H7 (cell line): Measurements from ENCODE around the gene SPAG16. TPM values are rescaled to one million over a fixed set of nuclear protein-coding genes. Genes with fewer than 3 reads are reported as not detected.

ENCODE experiments used
- DNase-seq: peaks from one replicate; pipeline ENCODE4 v3.0.0; 2012
- H3K27me3 ChIP-seq: 2 replicates; pipeline ENCODE4 v1.6.0; 2011; ENCODE audit warnings: mild to moderate bottlenecking, low read length; ENCODE audit not compliant: control insufficient read depth, insufficient read depth
- H3K36me3 ChIP-seq: replicated peaks from 2 replicates; pipeline ENCODE4 v1.5.1; 2011; ENCODE audit warnings: low read length; ENCODE audit not compliant: control insufficient read depth, insufficient read depth
- H3K4me3 ChIP-seq: 2 replicates; pipeline ENCODE4 v1.5.1; 2011; ENCODE audit warnings: low read depth, mild to moderate bottlenecking, control low read depth, low read length, moderate library complexity; ENCODE audit not compliant: insufficient read depth
- total RNA-seq: library from RNA; depleted of rRNA; stranded (reverse); fragments of >200 nt; shearing (Covaris generic); gene quantifications from 2 replicates; pipeline ENCODE4 v1.2.3, GENCODE V29; 2014

Gene SPAG16
- total RNA-seq, 1 experiment from 2014 or later = 17.2 TPM

DNA sequence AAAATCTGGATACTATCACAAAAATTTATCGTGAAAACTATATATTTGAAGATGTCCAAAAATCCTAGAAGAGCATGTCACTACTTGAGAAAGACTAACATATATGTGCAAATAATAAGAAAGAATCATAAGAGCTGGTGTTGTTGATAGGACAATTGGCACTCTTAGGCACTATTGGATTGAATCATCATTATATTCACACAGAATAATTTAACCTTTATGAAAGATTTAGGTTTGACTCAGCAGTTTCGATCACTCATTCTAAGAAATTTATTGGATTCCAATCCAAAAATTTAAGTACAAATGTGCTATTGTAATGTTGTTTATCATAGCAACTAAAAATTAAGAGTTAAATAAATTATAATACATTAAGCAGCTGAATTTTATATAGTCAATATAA lies 503.6 kb downstream of the SPAG16 start:
- DNase-seq = no peak
- no peak overlapping the region for H3K4me3 ChIP-seq
- H3K36me3 ChIP-seq = no peaks in the 10 kb centered on the region
- no peaks in the 10 kb centered on the region for H3K27me3 ChIP-seq

DNA sequence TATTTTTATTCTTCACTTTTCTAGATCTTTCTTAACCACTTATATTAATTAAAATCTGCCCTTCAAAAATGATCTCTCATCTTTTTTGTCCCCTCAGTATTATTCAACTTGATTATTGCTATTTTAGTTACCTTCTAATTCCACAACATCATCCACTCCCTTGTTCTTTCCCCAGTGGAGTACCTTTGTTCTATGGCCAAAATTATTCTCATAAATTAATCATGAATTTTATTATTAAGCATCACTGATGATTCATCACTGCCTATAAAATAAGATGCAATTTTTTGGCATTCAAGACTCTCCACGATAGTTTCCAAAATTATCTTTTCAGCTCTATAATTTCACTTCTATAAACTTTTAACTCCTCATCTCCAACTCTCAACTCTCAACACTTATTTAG lies 505.7 kb downstream of the SPAG16 start:
- no peaks in the 10 kb centered on the region for H3K36me3 ChIP-seq
- H3K27me3 ChIP-seq = no peaks in the 10 kb centered on the region
- no peak for DNase-seq
- H3K4me3 ChIP-seq = no peak overlapping the region

DNA sequence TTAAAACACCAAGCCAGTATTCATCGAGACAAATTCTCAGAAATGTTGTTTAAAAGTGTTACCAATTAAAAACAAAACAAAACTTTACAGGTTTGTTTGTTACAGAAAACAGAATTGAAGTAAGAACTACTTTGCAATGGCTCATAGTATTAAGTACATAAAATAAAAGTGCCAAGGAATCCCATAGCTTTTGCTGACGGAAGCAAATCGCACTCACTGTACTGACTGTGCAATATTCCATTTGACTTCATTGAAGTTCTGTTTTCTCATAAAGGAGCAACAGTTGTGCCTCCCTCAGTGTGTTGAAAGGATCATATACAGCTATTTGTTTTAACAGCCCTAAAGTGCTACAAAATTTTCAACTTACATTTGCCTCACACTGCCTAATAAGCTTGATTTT lies 507.8 kb downstream of the SPAG16 start:
- DNase-seq = no peak

DNA sequence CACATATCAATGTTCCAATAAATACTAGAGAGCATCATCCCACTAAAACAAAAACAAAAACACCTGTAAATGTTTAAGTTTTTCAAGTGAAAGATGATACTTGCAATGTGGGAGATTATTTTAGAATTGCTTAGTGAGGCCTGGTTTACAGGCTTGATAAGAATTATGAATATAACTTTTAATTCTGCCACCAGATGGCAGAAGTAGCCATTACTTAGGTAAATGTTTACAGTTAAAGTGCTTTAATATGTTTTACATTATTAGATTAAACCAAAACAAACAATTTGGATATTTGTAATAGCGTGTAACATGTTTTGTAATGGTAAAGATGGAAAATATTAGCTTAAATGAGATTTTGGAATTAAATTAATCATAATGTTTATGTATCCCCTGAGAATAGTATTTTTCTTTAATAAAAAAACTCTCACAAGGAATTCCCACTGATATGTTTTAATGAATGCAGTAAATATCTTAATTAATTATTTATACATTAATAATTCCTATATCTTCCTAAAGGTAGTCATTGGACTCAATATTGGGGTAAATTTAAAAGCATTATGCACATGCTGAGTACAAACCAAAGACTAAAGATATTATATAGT lies 522.0 kb downstream of the SPAG16 start:
- Histone ChIP-seq H3K27me3 (no peaks in the 10 kb centered on the region), H3K36me3 (no peaks in the 10 kb centered on the region), H3K4me3 (no peak overlapping the region)
- no peak for DNase-seq

More for the DNA sequence above, 507.8 kb downstream of the SPAG16 start:
- no peaks in the 10 kb centered on the region for H3K27me3 ChIP-seq
- H3K4me3 ChIP-seq = no peak overlapping the region
- H3K36me3 ChIP-seq = no peaks in the 10 kb centered on the region

DNA sequence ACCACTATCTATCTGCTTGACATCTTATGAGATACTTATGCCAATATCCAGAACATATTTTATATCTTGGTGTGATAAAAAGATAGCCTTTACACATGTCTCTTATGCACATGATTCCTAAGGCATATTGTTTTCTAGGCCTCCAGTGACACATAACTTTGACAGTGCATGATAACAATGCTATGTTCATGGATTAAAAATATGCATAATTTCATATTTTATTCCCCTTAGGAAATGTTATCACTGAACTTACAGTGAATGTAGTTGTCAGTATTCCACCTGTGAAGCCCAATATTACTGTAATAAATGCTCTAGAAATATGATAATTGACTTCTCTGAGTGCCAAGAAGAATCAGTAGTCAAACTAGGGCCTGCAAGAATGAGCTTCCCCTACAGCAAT lies 532.3 kb downstream of the SPAG16 start:
- Histone ChIP-seq H3K36me3 (no peaks in the 10 kb centered on the region), H3K27me3 (no peaks in the 10 kb centered on the region), H3K4me3 (no peak overlapping the region)
- DNase-seq = no peak

DNA sequence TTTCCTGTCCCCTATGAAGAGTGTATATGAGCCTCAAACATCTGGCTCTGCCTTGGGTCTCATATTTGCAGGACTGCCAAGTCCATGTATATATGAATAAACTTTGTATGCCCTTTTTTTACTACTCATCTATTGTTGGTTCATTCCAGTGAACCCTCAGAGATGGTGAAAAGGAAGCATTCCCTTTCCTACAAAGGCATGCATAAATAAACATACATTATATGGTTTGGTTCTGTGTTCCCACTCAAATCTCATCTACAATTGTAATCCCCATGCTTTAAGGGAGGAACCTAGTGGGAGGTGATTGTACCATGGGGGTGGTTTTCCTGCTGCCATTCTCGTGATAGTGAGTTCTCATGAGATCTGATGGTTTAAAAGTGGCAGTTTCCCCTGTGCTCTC lies 534.2 kb downstream of the SPAG16 start:
- H3K27me3 ChIP-seq = no peaks in the 10 kb centered on the region
- no peak for DNase-seq
- H3K4me3 ChIP-seq = no peak overlapping the region
- H3K36me3 ChIP-seq = no peaks in the 10 kb centered on the region

DNA sequence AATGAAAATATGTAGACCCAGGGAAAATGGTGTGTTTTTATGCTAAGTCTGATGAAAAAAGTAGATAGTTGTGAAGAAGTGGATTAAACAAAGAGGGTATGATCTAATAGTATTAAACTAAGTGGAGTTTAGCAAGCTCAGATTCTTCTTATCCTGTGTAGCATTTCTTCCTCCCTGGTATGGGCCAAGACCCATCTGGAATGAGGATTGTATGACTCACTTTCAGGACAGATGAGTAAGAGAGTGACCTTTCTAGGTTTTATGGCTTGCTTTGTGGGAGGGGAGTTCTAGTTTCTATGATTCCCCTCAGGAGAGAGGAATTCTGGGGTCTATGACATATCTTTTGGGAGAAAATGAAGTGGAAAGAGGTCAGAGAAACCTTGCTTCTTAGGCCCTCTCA lies 550.1 kb downstream of the SPAG16 start:
- no peak for DNase-seq
- H3K36me3 ChIP-seq = no peaks in the 10 kb centered on the region

DNA sequence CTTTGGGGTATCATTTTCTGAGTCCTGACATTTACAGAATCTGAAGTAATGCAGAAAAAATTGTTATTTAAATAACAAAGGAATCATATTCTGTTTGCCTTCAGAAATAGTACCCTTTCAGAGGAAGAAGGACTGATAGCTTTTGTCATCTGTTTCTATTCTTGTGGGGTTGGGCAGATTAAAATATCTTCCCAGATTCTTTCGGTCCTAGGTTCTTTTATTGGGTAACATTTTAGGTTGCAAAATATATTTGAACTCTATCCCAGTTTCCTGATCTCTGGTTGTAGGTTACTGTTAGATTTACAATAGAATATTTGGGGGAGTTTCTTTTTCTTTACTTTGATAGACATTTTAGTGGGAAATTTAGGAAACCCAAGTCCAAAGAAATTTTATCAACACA lies 550.5 kb downstream of the SPAG16 start:
- Histone ChIP-seq H3K4me3 (no peak overlapping the region), H3K36me3 (no peaks in the 10 kb centered on the region), H3K27me3 (no peaks in the 10 kb centered on the region)
- no peak for DNase-seq

More for the DNA sequence above, 550.1 kb downstream of the SPAG16 start:
- Histone ChIP-seq H3K4me3 (no peak overlapping the region), H3K27me3 (no peaks in the 10 kb centered on the region)

DNA sequence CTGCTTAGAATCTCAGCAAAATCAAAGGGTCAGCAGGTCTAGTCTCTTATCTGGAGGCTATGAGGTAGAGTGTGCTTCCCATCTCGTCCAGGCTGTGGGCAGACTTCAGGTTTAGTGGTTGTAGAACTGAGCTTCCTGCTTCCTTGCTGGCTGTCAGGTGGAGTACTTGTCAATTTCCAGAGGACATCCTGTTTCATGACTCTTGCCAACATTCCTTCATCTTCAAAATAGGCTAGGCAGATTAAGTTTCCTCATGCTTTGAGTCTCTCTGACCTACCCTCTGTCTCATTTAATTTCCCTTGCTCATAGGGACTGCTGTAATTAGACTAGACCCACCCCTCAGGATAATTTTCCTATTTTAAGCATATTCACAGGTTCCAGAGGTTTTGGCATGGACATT lies 562.6 kb downstream of the SPAG16 start:
- DNase-seq = no peak
- Histone ChIP-seq H3K4me3 (no peak overlapping the region), H3K27me3 (no peaks in the 10 kb centered on the region), H3K36me3 (no peaks in the 10 kb centered on the region)

DNA sequence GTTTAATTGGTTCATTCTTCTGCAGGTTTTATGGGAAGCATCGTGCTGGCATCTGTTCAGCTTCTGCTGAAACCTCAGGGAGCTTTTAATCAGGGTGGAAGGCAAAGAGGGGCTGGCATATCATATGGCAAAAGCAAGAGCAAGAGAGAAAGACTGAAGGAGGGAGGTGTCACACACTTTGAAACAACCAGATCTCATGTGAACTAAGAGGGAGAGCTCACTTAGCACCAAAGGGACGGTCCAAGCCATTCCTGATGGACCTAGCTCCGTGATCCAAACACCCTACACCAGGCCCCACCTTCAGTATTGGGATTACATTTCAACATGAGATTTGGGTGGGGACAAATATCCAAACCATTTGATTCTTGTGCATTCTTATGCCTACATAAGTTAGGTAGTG lies 563.1 kb downstream of the SPAG16 start:
- Histone ChIP-seq H3K4me3 (no peak overlapping the region), H3K27me3 (no peaks in the 10 kb centered on the region), H3K36me3 (no peaks in the 10 kb centered on the region)
- no peak for DNase-seq

DNA sequence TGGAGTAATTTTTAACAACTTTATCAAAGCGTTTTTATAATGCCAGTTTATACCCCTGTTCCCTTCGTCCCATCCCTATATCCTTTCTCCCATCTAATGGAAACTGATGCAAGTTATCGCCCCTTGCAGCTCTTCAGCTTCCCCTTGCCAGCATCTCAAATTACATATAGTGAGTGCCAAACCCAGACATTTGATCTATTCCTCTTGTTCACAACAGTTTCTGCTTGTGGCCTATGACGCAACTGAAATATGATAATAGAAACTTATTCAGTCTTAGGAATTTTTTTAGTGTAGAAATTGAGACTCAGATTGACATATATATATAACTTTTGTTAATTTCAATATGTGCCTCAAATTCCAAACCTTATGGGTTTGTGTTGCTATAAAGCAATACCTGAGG lies 564.4 kb downstream of the SPAG16 start:
- Histone ChIP-seq H3K27me3 (no peaks in the 10 kb centered on the region), H3K4me3 (no peak overlapping the region), H3K36me3 (no peaks in the 10 kb centered on the region)
- DNase-seq = no peak

DNA sequence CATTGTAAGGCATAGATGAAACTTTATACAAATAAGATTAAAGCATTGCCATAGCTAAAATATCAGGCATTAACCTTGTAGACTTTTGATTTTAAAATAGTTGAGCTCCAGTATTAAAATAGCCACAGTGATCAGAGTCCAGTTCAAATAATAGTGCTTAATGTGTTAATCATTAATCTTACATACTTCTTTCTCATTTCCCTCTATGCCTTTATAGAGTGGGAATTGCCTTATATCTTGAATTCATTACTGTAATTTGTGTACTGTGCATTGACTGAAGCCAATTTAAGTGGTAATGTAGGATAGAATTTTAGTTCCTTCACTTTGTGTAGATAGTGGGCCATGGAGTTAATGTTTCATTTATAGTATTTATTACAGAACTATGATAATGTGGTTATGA lies 577.4 kb downstream of the SPAG16 start:
- Histone ChIP-seq H3K36me3 (no peaks in the 10 kb centered on the region), H3K4me3 (no peak overlapping the region), H3K27me3 (no peaks in the 10 kb centered on the region)
- no peak for DNase-seq

DNA sequence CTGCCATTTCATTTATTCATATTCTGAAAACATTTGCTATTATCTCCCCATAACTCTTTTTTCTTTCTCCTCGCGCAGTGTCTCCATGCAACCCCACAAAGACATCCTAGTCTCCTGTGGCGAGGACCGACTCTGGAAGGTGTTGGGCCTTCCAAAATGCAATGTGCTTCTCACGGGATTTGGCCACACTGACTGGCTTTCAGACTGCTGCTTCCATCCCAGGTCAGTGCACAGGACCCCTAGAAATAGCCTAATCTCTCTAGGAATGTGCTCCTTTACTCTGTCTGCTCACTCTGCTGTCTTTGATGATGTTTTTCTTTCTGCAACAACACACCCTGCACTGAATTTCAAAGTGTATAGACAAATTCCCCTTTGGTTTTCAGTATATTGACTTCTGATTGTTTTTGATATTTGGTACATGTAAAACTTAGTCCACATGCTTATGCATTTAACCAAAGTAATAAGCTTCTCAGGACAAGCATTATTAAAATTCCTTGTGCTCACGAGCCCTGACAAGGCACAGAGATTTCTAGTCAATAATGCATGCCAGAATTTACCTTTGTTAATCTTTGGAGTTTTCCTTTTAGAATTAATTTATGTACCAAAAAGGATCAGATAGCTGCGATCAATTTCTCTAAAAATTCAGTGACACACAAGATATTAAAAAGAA lies 578.3 kb downstream of the SPAG16 start:
- DNase-seq = no peak
- no peak overlapping the region for H3K4me3 ChIP-seq
- H3K27me3 ChIP-seq = no peaks in the 10 kb centered on the region
- H3K36me3 ChIP-seq = no peaks in the 10 kb centered on the region

DNA sequence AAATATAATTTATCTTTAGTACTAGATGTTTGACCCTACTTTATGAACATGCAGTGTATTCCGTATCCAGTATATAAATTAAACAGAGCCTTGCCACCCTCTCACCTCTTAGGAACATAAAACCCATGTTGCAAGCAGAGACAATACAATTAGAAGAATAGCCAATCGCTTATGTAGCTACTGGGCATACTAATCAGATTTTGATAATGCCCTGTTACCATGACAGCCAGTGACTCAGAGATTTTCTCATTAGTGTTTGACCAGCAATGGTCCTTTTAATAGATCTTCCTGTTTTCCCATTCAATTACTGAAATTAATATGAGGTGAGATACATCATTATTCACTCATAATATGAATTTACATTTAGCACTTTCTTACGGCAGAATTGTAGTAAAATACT lies 579.3 kb downstream of the SPAG16 start:
- Histone ChIP-seq H3K27me3 (no peaks in the 10 kb centered on the region), H3K4me3 (no peak overlapping the region), H3K36me3 (no peaks in the 10 kb centered on the region)
- DNase-seq = no peak

DNA sequence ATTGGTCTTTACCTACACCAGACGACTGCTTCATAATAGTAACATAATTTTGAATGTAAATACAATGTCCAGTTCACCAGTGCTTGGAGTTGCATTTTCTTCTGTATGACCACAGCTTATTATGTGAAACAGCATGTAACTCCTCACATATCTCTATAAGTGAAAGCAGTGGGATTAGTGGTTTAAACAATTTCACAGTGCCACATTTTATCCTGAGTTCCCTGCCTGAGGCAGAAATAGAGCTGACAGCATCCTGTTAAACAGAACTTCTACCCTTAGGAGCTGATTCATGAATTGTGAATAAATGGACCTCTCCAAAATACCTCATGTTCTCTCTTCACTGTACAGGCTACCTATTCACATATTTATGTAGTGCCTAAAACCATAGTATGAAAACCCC lies 584.3 kb downstream of the SPAG16 start:
- no peak overlapping the region for H3K4me3 ChIP-seq
- H3K36me3 ChIP-seq = no peaks in the 10 kb centered on the region
- no peak for DNase-seq
- H3K27me3 ChIP-seq = no peaks in the 10 kb centered on the region

DNA sequence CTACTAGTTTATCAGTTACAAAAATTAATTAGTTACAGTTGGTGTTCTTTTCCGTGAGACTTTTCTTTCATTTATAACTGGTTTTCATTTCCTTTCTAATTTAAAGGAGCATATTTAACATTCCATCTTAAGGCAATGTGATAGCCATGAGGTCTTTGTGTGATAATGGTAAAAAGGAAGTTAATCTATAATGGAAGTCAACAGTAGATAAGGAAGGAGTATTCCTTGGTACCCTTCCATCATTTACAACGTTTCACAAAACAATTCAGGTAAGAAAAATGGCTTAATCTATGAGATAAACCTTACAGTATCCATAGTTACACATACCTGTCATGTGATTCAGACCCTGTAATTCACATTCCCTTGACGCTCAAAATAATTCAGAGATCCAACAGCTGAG lies 601.2 kb downstream of the SPAG16 start:
- no peaks in the 10 kb centered on the region for H3K36me3 ChIP-seq
- no peak overlapping the region for H3K4me3 ChIP-seq
- no peak for DNase-seq
- H3K27me3 ChIP-seq = no peaks in the 10 kb centered on the region
